Right ventricle myocardium superior (tissue), 1 donor: ENCODE data around the gene KCNAB1. TPM values are rescaled to one million over a fixed set of nuclear protein-coding genes. Genes with fewer than 3 reads are reported as not detected.
"Not testable (repeated sequence)": the region's sequence is repeated elsewhere in the genome, so short reads cannot be mapped to it uniquely, and the experiment has no call there.

Source experiments
- ATAC-seq: fragments of 200-7000 bp; cut with Tn5 transposase; one replicate; pipeline ENCODE4 v1.9.1; 2020; ENCODE audit warnings: mild to moderate bottlenecking; ENCODE audit not compliant: poor library complexity
- DNase-seq: peaks from one replicate; pipeline ENCODE4 v3.0.0-alpha.2; 2020
- intact Hi-C: fragments of 100-400 bp; cut with DNase I; formaldehyde crosslinking; loops from one replicate; pipeline ENCODE4 v1.11.2; 2022
- long read RNA-seq: library from polyadenylated mRNA; unstranded; transcript quantifications from one replicate; pipeline ENCODE4 v2.0.0, GENCODE V29; 2021
- total RNA-seq: library from RNA; stranded (reverse); fragmentation: NEBNext Ultra II Directional; extraction: Animal tissue kit (Norgen Biotek cat#: 25700); gene quantifications from one replicate; pipeline ENCODE4 v1.2.1, GENCODE V29; 2021
- donor health status: DM: no; HTN: yes; CAD: no; lungs with severe emphysema.

The KCNAB1 gene
- total RNA-seq = 3.0 TPM
- long read RNA-seq, full-length matches to known transcripts = 1 of 25 reads
- long read RNA-seq, partial matches to known transcripts = 1 of 25 reads
- long read RNA-seq, other reads (novel, unspliced or antisense) = 23 of 25 reads

GRCh38 chr3:156120528-156121251 is at the start of gene KCNAB1:
KCNAB1 (plus strand) TSS chr3:156120578.
- no peak for DNase-seq
- no peak for ATAC-seq
- intact Hi-C loops = no loop called here

GRCh38 chr3:156071031-156071430 is 49.3 kb upstream of the KCNAB1 start:
- ATAC-seq (no peak), DNase-seq (no peak)
- intact Hi-C loops = no loop called here

- ATAC-seq, DNase-seq, intact Hi-C loops: not testable (repeated sequence)
These were observed 47.3 kb upstream of the KCNAB1 start for GRCh38 chr3:156072950-156073657.

- DNase-seq (no peak), ATAC-seq (no peak)
- intact Hi-C loops = no loop called here
These were observed 30.3 kb upstream of the KCNAB1 start for GRCh38 chr3:156090126-156090525.

GRCh38 chr3:156093964-156094363 is 26.4 kb upstream of the KCNAB1 start:
- DNase-seq (no peak), ATAC-seq (no peak)
- intact Hi-C loops = no loop called here

- DNase-seq (no peak), ATAC-seq (no peak)
- intact Hi-C loops = no loop called here
These were observed 26.0 kb upstream of the KCNAB1 start for GRCh38 chr3:156094391-156094790.

GRCh38 chr3:156095652-156096051 is 24.7 kb upstream of the KCNAB1 start:
- DNase-seq, intact Hi-C loops, ATAC-seq: not testable (repeated sequence)

- ATAC-seq = no peak
- DNase-seq = no peak
- intact Hi-C loops = no loop called here
These were observed 21.8 kb upstream of the KCNAB1 start for GRCh38 chr3:156098437-156099035.

- intact Hi-C loops, DNase-seq, ATAC-seq: not testable (repeated sequence)
These were observed 21.0 kb upstream of the KCNAB1 start for GRCh38 chr3:156099348-156099747.

- DNase-seq, intact Hi-C loops, ATAC-seq: not testable (repeated sequence)
These were observed 20.4 kb upstream of the KCNAB1 start for GRCh38 chr3:156099984-156100383.

- DNase-seq = no peak
- intact Hi-C loops = no loop called here
- ATAC-seq = no peak
These were observed 18.0 kb upstream of the KCNAB1 start for GRCh38 chr3:156102267-156102931.

- no peak for DNase-seq
- ATAC-seq = no peak
- intact Hi-C loops = no loop called here
These were observed 13.5 kb upstream of the KCNAB1 start for GRCh38 chr3:156106721-156107373.

GRCh38 chr3:156107504-156107903 is 12.9 kb upstream of the KCNAB1 start:
- DNase-seq (no peak), ATAC-seq (no peak)
- intact Hi-C loops = no loop called here

- intact Hi-C loops = no loop called here
- no peak for DNase-seq
- ATAC-seq = peak; percentile 29
These were observed 11.8 kb upstream of the KCNAB1 start for GRCh38 chr3:156108616-156109015.

- DNase-seq (no peak), ATAC-seq (peak; percentile 31)
- intact Hi-C loops = no loop called here
These were observed 10.4 kb upstream of the KCNAB1 start for GRCh38 chr3:156109989-156110388.

GRCh38 chr3:156126467-156126866 is 6.1 kb downstream of the KCNAB1 start:
- DNase-seq = no peak
- intact Hi-C loops = no loop called here
- ATAC-seq = no peak

- intact Hi-C loops = no loop called here
- ATAC-seq = peak; percentile 61
- no peak for DNase-seq
These were observed 10.9 kb downstream of the KCNAB1 start for GRCh38 chr3:156131241-156131640.

- ATAC-seq = no peak
- intact Hi-C loops = no loop called here
- DNase-seq = no peak
These were observed 11.4 kb downstream of the KCNAB1 start for GRCh38 chr3:156131799-156132198.

- ATAC-seq (peak; percentile 34), DNase-seq (no peak)
- intact Hi-C loops = no loop called here
These were observed 11.9 kb downstream of the KCNAB1 start for GRCh38 chr3:156132313-156132712.
